ENCODE measurements around the gene RBCK1. TPM values are rescaled to one million over a fixed set of nuclear protein-coding genes. Genes with fewer than 3 reads are reported as not detected.
"Not testable (repeated sequence)": the region's sequence is repeated elsewhere in the genome, so short reads cannot be mapped to it uniquely, and the experiment has no call there.

The RBCK1 gene
- total and polyA plus RNA-seq, 2 of the 4 experiments (the other 2 are of a cell fraction): 29.9 to 84.2 TPM

GRCh38 chr20:386634-387033, 21.5 kb upstream of the RBCK1 start:
- in situ Hi-C loops (cut with MboI; ENCODE audit: low sequenced_read_pairs); H3K18ac ChIP-seq (ENCODE audit: low read depth, low read length); DNase-seq; H4K5ac ChIP-seq (ENCODE audit: low read depth, low read length); ATAC-seq (ENCODE audit: low read depth); H3K4me2 ChIP-seq (ENCODE audit: low read depth, low read length); H2AK5ac ChIP-seq (ENCODE audit: low read depth, low read length); H2BK15ac ChIP-seq (ENCODE audit: low read depth, low read length); POLR2A ChIA-PET (ENCODE audit: unreplicated experiment); H3K56ac ChIP-seq (ENCODE audit: extremely low read depth, insufficient read depth, low read length); H3K4me1 ChIP-seq (ENCODE audit: control insufficient read depth, insufficient read depth, low read length); H2BK20ac ChIP-seq (ENCODE audit: low read depth, low read length); H3K9me3 ChIP-seq (ENCODE audit: control insufficient read depth, insufficient read depth, low read length); BruUV-seq (replicated peaks); H3K23ac ChIP-seq (ENCODE audit: low read depth, low read length); CTCF ChIA-PET; intact Hi-C loops (cut with micrococcal nuclease); H3K14ac ChIP-seq (replicated peaks; ENCODE audit: low read depth, low read length); H3K27ac ChIP-seq (ENCODE audit: insufficient read depth, low read length); H2AFZ ChIP-seq (replicated peaks; ENCODE audit: low read length, poor library complexity); H4K91ac ChIP-seq (ENCODE audit: insufficient read depth, low read depth, low read length); H3K4ac ChIP-seq (ENCODE audit: low read depth, low read length); H3K9ac ChIP-seq (ENCODE audit: low read depth, low read length); H2BK5ac ChIP-seq (ENCODE audit: low read depth, low read length, poor library complexity, severe bottlenecking); H2BK120ac ChIP-seq (ENCODE audit: low read depth, low read length); H3K4me3 ChIP-seq (ENCODE audit: insufficient read depth, low read depth, low read length); H3K27me3 ChIP-seq (ENCODE audit: control insufficient read depth, insufficient read depth, low read length); H2AK9ac ChIP-seq (replicated peaks; ENCODE audit: low read depth, low read length, poor library complexity); dilution Hi-C loops (cut with HindIII; ENCODE audit: low sequenced_read_pairs, unreplicated experiment); H4K8ac ChIP-seq (ENCODE audit: low read depth in 2 of 2, low read length in 2 of 2): not testable (repeated sequence)
- H4K20me1 ChIP-seq (ENCODE audit: insufficient read depth, low read length): peaks cover 75% of the 10 kb centered on the region
- peaks cover 22 to 72% of the 10 kb centered on the region in 2 experiments for H3K79me1 ChIP-seq (ENCODE audit: low read depth in 1 of 2, low read length in 2 of 2)
- peaks cover 21% of the 10 kb centered on the region for H3K9me1 ChIP-seq (ENCODE audit: insufficient read depth, low read length)
- 92% methylated on average over 2 of the region's 8 CpGs; no CpG with 5 or more reads in 1 of the 2 experiments for WGBS, 2 experiments (ENCODE audit: extremely low coverage in 2 of 2, insufficient read length in 1 of 2)
- peaks cover 34% of the 10 kb centered on the region for H3K36me3 ChIP-seq (ENCODE audit: control insufficient read depth, insufficient read depth, low read length)

Data from IMR-90 (cell line).